ENCODE measurements around the gene SLC1A1.

The SLC1A1 gene

DNA sequence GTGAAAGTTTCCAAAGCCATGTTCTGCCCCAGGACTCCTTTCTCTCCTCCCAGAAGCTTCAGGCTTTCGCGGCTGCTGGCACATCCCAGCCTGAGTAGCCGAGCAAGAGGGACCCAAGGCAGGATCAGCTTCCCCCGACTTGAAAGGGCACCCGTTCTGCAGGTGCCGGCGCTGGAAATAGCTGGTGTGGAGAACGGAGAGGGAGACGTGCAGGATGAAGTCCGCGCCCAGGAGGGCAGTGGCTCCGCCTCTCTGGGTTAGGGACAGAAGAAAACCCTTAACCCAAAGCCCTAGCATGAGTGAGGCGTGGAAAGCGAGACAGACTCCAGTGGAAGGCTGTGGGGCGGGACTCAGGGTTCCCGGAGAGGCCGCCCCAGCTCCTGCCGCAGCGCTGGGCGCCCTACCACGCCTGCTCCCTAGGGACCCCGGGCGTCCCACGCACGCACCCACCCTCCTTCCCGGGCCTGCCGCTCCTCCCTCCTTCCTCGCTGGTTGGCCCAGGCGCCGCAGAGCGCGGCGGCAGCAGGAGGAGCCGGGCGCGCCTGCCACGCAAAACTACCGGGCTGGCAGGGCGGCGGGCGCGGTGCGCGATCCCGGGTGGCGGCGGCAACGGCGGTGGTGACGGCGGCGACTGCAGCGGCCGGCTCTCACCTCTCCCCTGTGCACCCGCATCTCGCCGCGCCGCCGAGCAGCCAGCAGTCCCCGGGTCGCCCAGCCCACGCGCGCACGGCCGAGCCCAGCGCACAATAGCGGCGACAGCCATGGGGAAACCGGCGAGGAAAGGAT, at the start of gene SLC1A1:
Gene SLC1A1, plus strand, starts transcription at position 550 of the 786 bp plus-strand sequence. Its CDS starts 212 bp downstream, at position 762.
- DNase-seq (ENCODE audit: low spot score), result no peak

DNA sequence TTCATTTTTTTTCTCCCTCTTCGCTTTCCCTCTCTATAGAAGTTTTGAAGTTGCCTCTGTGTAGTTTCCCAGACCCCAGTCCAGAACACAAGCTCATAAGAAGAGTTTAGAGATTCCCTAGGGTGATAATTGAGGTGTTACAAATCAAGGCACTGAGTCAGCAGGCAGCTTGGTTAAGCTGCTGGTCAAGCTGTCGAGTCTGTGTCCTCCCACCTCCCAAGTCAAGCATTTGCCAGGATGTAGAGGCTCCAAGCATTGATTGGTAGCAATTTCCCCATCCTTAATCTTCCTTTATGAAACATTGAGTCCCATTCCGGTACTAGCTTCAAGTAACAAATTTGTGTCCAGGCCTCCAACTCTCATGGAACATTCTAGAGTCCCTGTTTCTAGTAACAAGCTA, 47.5 kb upstream of the SLC1A1 start:
- DNase-seq (ENCODE audit: low spot score), result no peak

DNA sequence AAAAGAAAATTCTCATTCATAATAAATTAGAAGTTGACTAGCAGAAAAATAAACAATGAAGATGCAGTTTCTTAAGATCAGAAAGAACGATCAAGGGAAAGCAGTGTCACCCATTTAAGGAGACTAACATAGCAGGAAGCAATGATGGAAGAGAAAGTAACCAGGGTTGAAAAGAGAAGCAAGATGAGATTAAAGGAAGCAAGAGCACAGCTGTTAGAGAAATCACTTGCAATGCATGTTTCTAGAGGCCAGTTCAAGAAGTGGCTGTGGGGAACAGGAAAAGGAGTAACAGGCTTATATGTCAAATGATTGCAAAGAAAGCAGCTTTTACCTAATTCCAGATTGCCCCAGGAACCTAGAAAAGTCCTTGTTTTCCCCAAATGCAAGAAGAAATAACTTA, 46.8 kb upstream of the SLC1A1 start:
- no peak for DNase-seq (ENCODE audit: low spot score)

- no peak for DNase-seq (ENCODE audit: low spot score)
Observed at GRCh38 chr9:4461437-4461836, 28.8 kb upstream of the SLC1A1 start.

- no peak for DNase-seq (ENCODE audit: low spot score)
Observed at GRCh38 chr9:4463824-4464223, 26.4 kb upstream of the SLC1A1 start.

- no peak for DNase-seq (ENCODE audit: low spot score)
Observed at GRCh38 chr9:4464911-4465513, 25.3 kb upstream of the SLC1A1 start.

- no peak for DNase-seq (ENCODE audit: low spot score)
Observed at GRCh38 chr9:4465910-4466309, 24.4 kb upstream of the SLC1A1 start.

GRCh38 chr9:4475301-4475700, 15.0 kb upstream of the SLC1A1 start:
- DNase-seq (ENCODE audit: low spot score), result no peak

- DNase-seq (ENCODE audit: low spot score), result no peak
Observed at GRCh38 chr9:4486176-4486575, 4.1 kb upstream of the SLC1A1 start.

DNA sequence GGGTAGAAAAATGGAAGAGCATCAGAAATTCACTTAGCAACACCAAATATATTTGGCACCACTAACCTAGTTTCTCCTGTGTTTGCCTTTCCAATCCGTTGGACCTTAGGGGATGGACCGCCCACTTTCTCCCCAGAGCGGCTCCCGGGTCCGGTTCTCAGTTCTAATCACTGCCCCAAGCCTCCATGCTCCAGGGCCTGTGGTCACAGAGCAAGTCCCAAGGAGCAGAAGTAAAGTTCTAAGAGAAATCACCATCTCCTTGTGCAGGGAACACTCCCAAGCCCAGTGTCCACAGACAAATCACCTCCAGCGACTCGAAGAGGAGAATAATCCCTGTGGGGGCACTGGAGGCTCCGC, 728 bp upstream of the SLC1A1 start:
- DNase-seq (ENCODE audit: low spot score), result no peak

DNA sequence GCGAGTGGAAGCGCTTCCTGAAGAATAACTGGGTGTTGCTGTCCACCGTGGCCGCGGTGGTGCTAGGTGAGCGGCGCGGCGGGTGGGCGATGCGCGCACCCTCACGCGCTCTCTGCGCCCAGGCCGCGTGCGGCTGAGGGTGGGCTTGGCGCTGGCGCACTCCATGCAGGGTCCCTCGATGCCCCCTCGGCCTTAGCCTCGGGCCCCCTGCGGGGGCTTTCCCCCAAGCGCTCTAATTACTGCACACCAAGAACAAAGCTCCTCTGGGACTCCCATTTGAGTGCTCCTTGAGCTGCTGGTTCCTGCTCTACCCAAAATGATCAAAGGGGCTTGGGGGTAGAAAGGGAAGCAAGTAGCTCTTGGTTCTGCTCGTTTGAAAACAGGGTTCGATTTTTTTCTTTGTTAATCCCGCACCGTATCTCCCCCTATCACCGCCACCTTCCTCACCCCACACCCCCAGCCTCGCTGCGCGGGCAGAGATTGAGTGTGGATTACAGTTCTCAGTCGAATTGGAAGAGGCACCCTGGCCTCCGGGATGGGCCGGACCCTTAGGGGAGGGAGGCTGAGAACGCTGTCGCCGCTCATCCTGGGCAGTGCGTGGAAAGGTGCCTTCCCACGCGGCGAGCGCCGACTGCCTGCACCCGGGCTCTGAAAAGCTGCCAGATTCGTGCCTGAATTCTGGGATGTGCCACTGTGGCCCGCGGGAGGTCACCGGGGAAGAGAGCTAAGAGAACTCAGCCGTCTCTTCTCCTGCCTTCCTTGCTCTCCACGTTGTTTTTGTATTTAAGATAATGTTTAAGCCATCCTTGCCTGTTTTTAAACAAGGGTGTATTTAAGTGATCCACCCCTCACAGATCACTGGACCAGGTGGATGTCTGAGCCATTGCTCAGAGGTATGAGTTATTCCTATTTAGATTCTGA, 697 bp downstream of the SLC1A1 start:
- no peak for DNase-seq (ENCODE audit: low spot score)

- no peak for DNase-seq (ENCODE audit: low spot score)
Observed at GRCh38 chr9:4491626-4491975, 1.3 kb downstream of the SLC1A1 start.

- DNase-seq (ENCODE audit: low spot score), result no peak
Observed at GRCh38 chr9:4494332-4494731, 4.1 kb downstream of the SLC1A1 start.

- no peak for DNase-seq (ENCODE audit: low spot score)
Observed at GRCh38 chr9:4494806-4495205, 4.5 kb downstream of the SLC1A1 start.

- DNase-seq (ENCODE audit: low spot score), result no peak
Observed at GRCh38 chr9:4495537-4495936, 5.3 kb downstream of the SLC1A1 start.

DNA sequence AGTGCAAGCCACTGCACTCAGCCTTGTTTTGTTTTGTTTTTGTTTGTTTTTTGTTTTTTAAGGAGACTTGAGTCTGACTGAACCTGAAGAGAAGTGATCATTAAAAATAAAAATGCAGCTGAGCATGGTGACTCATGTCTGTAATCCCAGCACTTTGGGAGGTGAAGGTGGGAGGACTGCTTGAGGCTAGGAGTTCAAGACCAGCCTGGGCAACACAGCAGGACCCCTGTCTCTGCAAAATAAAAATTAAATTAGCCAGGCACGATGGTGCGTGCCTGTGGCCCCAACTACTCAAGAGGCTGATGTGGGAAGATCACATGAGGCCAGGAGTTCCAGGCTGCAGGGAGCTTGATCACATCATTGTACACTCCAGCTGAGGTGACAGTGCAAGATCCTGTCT, 6.2 kb downstream of the SLC1A1 start:
- DNase-seq (ENCODE audit: low spot score), result no peak

- no peak for DNase-seq (ENCODE audit: low spot score)
Observed at GRCh38 chr9:4497395-4497794, 7.1 kb downstream of the SLC1A1 start.

DNA sequence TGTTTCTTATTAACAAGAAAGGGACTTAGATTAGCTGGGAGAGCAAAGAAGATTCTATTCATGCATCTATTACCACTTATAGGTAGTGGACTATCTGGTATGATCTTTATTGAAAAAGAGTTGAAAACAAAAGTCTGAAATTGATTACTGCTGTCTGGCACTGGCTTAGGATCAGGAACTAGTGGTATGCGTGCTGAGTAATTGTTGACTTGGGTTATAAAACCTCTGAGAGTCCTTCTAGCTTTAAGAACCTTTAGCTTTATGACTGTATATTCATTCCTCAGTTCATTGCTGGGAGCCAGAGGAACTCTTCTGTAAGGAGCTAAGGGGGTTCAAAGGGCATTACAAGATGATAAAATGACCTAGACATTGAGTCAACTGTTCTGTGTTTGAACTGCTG, 7.6 kb downstream of the SLC1A1 start:
- DNase-seq (ENCODE audit: low spot score), result no peak

DNA sequence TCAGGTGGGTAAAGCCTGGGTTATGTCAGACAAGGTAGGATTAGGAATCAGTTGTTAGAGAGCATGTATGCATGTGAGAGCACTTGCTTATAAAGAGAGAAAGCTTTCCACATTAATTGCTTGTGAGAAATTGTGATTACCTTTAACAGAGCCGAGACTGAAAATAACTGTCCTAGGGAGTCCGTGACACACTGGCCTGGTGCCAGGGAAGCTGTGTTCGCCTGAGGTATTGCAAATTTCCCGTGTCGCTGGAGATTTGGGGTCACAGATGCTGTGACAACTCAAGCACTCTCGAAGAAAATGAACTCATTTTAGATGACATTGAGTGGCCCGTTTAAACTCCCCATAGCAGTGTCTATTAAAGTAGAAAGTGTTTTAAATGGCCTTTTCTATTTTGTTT, 9.6 kb downstream of the SLC1A1 start:
- no peak for DNase-seq (ENCODE audit: low spot score)

- no peak for DNase-seq (ENCODE audit: low spot score)
Observed at GRCh38 chr9:4501147-4501507, 10.9 kb downstream of the SLC1A1 start.

- DNase-seq (ENCODE audit: low spot score), result no peak
Observed at GRCh38 chr9:4502444-4502843, 12.2 kb downstream of the SLC1A1 start.

DNA sequence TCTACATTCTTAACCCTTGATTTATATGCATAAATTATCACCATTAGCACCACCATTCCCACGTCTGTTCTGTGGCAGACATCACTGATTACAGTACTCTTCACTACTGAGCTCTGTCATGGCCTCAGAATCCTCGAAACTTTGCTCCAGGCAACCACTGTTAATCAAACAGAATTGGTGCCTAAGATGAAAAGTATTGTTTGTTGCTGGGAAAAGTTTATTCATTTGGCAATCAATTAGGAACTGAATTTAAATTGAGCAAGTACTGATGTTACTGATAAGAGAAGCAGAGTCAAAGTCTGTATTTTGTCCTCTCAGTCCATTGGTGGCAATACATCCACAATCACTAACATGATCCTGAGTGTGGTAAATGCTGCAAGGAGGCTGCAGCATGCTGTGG, 12.8 kb downstream of the SLC1A1 start:
- DNase-seq (ENCODE audit: low spot score), result no peak

DNA sequence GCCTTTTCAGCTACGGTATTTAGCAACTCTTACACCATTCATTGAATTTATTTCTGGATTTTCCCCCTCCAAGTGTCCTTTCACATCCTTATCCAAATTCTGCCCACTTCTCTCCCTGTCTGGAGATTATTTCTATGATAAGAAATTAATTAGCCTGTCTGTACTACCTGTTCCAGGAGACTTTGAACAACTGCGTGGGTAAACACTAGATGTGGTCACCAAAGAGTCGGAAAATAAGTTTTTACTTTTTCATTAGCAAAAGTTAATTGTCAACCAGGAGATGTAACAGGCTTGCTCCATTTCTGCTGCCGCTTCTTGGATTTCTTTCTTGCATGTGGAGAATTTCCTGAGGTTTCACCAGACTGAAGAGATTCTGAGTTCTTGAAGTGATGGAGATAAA, 14.0 kb downstream of the SLC1A1 start:
- no peak for DNase-seq (ENCODE audit: low spot score)

Data from left forelimb (tissue), 1 donor.